Measurements from ENCODE around the gene ROR1.
"Not testable (repeated sequence)": the region's sequence is repeated elsewhere in the genome, so short reads cannot be mapped to it uniquely, and the experiment has no call there.

The ROR1 gene

DNA sequence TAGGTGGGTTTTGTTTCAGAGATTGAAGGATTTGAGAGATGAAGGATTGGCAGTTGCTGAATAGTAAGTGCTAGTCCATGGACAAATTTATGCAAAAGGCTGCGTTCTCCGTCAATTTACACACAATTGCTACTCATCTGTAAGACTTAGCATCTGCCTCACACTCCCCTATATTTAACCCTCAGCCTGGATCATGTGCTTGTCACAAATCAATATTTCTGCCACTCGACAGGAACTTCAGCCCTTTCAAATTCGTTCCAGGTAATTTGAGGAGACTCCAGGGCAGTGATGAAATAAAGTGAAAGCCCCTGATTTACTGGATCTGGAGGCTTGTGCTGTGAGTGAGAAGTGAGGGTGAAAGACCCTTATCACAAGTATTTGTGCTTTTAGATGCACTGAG lies 324.0 kb downstream of the ROR1 start:
- Histone ChIP-seq H3K27ac (no peak overlapping the region), H3K4me3 (no peak overlapping the region)

DNA sequence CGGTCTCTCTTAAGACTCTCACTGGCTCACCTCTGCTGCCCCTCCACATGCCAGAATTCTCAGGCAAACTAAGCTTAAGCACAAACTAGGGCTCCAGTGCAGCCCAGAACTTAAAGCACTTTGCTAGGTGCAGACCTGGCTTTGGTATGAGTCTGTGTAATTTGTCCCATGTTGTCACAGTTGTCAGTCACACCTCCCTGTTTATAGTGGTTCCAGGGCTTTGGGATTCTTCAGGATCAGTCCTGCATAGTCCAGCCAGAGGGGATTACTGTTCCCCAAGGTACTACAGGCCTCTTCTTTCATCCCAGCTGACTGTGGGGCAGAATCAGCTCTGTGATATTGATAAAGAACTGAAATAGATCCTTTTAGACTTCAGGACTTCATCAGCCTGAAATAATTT lies 324.6 kb downstream of the ROR1 start:
- Histone ChIP-seq H3K27ac (no peak overlapping the region), H3K4me3 (no peak overlapping the region)

DNA sequence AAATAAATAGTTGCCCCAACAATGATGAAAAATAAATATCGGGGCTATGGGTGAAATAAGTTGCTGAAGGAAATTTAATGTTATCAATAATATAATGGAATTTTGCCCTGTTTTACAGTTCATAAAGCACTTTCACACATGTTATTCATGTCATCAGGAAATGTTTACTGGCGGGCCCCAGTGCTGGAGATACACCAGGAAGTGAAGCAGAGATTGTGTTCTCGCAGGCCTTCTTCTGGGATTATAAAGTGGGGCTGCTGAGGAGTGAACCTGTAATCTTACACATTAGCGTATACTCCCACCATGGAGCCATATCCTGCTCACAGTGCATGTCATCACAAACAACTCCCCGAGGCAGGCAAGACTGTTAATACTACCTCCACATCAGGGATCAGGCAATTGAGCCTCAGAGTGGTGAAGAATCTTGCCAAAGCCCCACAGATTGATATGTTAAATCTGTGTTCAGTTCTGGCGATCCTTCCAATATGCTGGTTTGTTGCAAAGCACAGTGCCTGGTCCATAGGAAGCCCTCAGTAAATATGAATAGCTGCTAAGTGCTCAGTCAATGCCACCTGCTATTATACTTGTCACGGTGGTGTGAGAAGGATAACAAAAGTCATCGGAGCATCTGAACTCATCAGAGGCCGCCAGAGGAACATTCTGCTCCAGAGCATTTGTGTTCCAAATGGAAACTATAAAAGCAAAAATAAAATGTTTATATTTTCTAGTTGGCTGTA lies 325.2 kb downstream of the ROR1 start:
- Histone ChIP-seq H3K4me3 (no peak overlapping the region), H3K27ac (no peak overlapping the region)

DNA sequence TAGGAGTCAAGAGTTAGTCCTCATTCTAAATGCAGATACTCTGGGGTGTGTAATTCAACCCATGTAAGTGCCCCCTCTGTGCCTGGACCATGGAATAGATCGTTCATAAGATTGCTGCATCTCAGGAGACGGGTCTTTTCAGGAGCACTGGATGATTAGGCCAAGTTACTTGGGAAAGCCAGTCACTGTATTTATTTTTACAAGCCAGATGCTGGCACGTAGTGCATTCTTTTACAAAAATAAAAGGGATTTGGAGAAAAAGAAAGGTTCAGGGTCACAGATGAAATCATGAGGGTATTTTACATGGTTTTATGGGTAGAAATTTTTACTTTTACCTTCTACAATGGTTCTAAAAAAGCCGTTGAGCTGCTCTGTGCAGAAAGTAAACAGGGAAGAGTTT lies 327.0 kb downstream of the ROR1 start:
- Histone ChIP-seq H3K27ac (no peak overlapping the region), H3K4me3 (no peak overlapping the region)

DNA sequence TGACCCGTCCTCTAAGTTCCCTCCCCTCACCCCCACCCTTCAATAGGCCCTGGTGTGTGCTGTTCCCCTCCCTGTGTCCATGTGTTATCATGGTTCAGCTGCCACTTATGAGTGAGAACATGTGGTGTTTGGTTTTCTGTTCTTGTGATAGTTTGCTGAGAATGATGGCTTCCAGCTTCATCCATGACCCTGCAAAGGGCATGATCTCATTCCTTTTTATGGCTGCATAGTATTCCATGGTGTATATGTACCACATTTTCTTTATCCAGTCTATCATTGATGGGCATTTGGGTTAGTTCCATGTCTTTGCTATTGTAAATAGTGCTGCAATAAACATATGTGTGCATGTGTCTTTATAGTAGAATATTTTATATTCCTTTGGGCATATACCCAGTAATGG lies 330.8 kb downstream of the ROR1 start:
- H3K4me3 ChIP-seq, H3K27ac ChIP-seq: not testable (repeated sequence)

DNA sequence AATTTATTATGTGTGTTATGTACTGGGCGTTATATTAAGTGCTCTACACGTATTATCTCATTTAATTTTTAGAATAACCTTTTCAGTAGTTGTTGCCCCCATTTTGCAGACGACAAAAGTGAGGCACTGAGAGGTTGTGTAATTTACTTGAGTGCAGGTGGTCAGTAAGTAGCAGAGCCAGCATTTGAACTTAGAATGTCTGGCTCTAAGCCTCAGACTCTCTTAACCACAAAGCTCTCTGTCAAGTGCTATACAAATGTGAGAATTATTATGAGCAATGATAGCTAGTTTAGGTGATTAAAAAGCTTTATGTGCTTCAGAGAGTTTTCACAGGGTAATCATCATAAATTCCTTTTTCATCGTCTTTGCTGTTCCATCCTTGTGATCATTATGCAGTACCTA lies 333.3 kb downstream of the ROR1 start:
- Histone ChIP-seq H3K4me3 (no peak overlapping the region), H3K27ac (no peak overlapping the region)

DNA sequence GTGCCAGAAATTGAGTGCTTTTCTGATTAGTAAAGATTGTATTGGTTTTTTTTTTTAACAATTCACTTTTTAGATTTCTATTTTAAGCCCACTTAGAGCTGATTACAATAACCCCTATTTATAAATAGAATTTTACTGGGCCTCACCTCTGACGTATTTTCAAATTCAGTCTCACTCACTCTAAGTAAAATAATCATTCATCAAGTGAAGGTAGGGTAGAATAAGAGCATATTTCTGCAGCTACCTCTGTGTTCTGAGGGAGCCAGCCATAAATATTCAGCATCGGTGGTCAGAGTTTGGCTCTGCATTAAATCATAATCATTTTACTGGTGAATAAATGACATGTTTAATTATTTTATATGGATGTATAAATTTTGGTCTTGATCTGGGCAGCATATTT lies 333.8 kb downstream of the ROR1 start:
- Histone ChIP-seq H3K4me3 (no peak overlapping the region), H3K27ac (no peak overlapping the region)

DNA sequence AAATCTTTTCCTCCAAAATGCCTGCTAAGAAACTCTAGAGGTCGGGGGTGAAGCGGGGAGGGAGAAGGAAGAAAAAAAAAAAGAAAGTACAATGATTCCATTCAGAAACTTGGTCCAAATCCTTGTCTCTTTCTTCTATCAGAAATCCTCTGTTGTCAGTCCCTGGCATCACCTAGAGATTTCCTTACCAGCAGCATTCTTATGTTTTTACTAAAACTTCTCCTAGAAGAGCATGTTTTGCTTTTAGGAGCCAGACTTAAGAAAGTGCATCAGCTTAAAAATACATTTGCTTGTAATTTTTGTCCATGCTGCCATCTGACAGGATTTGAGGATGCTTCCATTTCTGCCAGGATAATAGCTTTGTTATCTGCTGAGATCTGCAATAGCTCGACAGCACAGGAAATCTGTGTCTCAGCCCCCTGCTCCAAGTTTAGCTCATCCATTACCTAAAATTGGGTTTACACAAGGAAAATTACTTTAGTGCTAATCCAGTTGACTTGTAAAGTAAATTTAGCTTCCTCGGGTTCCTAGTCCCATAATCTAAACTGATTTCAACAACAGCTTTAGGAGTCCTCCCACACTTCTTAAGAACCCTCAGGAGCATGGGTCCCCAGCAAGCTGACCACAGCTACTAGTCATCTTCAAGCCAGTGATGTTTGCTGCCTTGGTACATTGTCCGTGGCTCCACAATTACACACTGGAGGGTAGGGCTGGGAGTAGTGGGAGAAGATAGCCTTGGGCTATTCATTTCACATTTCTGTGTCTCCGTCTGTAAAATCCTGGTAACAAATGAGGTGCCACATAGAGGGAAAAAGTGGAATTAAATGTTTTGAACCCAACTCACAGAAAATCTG lies 337.3 kb downstream of the ROR1 start:
- no peak overlapping the region for H3K27ac ChIP-seq
- no peak overlapping the region for H3K4me3 ChIP-seq

DNA sequence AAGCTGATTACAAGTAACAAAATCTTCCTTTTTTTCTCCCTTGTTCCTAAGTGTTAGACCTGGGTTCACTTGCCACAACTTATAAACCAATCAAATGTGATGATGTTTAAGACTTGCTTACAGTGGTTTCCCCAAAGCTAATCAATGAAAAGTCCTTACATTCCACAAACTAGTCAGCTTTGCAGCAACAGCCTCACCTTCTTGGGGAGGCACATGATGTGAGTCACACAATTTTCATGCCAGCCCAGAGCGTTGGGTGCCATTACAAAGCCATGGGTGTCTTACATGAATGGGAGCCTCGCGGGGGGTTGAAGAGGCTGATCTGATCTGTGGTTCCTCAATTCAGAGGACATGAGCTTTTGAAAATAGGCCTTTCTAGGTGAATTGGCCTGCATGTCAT lies 338.0 kb downstream of the ROR1 start:
- Histone ChIP-seq H3K4me3 (no peak overlapping the region), H3K27ac (no peak overlapping the region)

DNA sequence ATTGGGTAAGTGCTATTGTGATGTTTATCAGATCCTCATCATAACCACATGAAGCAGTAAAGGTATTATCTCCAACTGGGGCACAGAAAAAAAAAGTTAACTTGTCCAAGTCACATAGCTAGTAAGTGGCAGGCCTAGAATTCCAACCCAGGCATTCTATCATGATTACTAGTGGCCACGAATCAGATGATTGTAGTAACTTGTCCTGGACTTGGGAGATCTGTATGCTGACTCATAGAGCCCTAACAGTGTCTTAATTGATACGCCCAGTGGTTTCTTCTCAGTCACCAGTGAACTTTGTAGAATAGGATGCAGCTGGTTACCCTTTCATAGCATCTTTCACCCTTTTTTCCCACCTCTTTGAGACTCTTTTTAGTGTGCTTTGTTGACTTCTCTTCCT lies 338.5 kb downstream of the ROR1 start:
- Histone ChIP-seq H3K4me3 (no peak overlapping the region), H3K27ac (no peak overlapping the region)

DNA sequence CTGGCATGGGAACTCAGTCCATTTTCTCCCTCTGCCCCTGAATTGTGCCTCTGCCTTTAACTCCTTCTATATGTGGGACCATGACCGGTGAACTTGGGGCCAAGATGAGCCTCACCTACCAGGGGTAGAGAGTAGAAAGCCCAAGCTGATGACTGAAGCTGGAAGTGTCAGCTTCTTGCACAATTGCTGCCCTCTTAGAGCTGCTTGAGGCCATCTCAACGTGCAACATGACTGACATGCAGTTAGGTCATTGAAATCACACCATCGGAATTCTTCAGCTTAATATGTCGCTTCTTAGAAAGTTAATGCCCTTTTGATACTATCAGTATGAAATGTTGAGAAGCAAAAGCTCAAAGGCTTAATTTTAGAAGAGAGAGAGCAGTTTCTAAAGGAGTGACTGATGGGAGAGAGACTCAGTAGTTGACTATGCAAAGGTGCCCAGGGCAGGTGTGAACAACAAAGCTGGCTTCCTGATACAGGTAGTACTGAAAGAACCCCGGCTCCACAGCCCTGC lies 340.3 kb downstream of the ROR1 start:
- Histone ChIP-seq H3K27ac (no peak overlapping the region), H3K4me3 (no peak overlapping the region)

DNA sequence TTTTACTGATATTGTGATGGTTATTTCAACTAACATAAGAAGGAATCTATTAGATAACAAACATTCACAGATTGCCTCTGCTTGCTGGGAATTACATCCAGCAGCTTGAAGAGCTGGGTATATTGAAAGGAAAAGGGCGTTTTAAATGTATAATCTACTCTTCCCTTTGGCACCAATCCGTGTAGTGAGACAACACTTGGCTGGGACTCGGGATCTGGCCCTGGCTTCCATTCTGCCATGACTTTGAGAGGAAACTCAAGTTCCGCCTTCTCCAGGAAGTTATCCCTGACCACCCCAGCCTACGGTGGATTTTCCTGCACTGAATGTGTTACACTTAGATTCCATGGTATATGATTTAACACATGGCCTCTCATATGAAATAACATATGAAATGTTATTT lies 342.7 kb downstream of the ROR1 start:
- Histone ChIP-seq H3K27ac (no peak overlapping the region), H3K4me3 (no peak overlapping the region)

DNA sequence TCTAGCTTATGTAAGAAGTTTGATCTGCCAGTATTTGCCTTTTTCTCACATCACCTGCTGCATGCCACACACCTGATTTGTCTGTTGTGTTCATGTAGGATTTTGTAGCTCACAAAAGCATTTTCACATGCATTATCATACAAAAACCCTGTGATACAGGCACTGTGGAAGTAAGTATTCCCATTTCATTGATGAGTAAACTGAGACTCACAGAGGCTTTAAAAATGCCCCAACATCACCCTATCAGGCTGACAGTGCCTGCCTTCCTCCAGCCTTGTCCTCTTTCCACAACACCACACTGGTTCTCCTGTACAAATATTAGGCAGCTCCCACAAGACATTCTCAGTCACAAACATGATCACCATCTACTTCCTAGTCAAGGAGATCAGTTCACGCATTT lies 343.7 kb downstream of the ROR1 start:
- Histone ChIP-seq H3K4me3 (no peak overlapping the region), H3K27ac (no peak overlapping the region)

DNA sequence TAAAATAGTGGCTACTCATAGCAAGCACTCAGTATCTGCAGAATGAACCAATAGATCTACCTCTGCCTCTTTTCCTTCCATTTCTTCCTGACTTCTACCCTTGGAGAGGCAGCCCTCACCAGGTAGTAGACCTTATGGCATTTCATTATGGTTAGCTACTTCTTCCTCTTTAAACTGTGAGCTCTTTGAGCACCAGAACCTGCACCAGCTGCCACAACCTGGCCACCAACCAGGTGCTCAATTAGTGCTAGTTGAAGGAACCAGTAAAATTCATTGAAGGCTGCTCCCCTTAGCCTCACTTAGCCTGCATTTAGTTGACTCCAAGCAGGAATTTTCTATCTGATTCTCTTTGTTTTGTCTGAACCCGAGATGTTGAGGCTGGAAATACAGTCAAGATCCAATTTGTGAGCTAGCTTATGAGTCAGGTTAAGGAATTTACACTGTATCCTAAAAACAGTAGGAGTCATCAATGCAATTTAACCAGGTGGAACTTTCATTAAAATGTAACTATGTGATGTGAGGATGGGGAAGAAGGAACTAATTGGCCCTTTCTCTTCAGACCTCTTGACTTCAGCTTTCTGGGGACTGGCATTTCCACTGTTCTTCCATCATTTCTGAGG lies 348.1 kb downstream of the ROR1 start:
- no peak overlapping the region for H3K27ac ChIP-seq
- no peak overlapping the region for H3K4me3 ChIP-seq

DNA sequence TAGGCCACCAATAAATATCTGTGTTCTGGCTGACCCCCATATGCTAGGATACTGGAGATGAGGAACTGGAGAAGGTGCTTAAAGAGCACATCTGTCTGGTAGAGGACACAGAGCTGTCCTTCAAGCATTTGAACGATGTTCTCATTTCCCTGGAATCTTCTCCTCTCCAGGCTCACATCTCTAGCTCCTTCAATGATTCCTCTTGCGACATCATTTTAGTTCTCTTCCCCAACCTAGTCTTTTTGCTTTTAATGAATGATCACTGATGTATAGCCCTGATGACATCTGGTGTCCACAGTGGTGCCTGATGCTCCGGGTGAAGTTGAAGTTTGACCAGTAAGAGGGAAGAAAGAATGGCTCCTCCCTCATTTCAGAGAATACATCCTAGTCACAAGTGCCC lies 348.8 kb downstream of the ROR1 start:
- Histone ChIP-seq H3K27ac (no peak overlapping the region), H3K4me3 (no peak overlapping the region)

DNA sequence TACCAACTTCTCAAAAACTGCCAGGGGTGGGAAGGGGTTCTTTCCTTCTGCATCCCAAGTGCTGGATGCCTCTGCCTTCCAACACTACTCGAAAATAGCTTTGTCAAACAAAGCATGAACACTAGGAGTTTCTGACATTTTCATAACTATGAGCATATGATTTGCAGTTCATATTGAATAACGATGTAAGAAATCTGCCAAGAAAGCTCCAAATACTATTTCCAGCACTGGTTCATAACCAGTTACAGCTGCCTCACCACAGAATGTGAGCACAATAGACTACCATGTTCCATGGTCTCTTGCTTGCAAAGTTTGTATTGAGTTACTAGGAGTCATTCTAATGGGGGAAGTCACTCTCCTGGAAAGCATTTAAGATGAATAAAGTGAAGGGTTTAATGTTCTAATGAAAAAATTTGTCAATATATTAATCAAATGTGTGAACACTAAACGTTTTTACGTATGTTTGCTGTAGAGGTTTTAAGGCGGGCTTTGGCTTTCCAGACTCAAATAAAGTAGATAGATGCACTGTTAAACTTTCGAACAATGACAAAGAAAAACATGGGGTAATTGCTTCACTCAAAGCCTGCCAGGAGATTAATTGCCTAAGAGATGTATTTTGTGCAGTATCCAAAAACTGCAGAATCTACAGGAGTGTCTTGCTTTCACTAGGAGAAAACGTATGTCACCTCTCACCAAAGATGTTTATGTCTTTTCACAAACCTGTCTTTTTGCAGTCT lies 351.1 kb downstream of the ROR1 start:
- Histone ChIP-seq H3K27ac (peak overlapping the region in 2 of 21 experiments; percentile 0 to 24), H3K4me3 (no peak overlapping the region)

DNA sequence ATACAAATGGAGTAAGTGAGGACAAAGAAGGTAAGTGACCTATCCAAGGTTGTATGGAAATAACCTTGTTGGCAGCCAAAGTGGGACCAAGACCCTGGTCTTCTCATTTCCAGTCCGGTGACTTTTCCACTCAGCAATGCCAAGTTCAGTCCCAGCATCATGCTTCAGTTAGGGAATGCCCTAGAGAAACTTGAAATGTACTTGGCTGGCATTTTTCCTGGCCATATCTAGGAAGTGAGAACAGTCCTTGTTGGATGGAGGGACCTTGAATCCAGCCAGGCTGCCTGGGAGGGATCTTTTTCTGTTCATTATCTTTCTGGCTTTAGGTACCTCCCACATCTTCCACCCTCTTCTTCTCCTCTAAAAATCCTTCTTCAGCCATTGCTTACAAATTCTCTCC lies 352.8 kb downstream of the ROR1 start:
- H3K4me3 ChIP-seq, result no peak overlapping the region
- H3K27ac ChIP-seq, result no peak overlapping the region

DNA sequence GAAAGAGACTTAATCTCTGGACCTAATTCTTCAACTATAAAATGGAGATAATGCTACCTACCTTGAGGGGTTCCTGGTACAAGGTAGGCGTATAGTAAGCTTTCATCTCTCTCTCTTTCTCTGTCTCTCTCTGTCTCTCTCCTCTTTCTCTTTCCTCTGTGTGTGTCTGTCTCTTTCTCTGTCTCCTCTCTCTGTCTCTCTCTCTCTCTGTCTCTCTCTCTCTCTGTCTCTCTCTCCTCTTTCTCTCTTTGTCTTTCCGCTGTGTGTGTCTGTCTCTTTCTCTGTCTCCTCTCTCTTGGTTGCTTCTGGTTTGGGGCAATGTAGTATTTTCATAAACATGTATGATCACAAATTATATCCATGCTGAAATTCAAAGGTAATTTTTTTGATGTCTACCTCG lies 353.5 kb downstream of the ROR1 start:
- no peak overlapping the region for H3K27ac ChIP-seq
- no peak overlapping the region for H3K4me3 ChIP-seq

DNA sequence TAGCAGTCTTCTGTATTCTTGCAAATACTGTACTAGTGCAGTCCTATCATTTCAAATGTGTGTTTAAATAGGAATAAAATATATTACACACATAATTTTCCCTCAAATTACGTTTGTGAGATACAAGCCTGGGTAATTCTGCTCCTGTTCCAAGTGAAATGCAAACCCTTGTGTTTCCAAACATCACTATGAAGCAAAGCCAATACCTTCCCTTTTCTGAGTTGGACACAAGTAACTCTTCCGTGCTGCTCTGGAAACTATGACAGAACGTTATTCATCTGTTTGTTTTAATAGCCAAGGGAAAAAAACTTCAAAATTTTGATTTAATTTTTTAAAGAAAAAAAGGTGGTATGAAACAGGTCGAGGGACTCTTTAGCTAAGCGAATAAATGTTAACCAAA lies 355.9 kb downstream of the ROR1 start:
- Histone ChIP-seq H3K27ac (no peak overlapping the region), H3K4me3 (no peak overlapping the region)

DNA sequence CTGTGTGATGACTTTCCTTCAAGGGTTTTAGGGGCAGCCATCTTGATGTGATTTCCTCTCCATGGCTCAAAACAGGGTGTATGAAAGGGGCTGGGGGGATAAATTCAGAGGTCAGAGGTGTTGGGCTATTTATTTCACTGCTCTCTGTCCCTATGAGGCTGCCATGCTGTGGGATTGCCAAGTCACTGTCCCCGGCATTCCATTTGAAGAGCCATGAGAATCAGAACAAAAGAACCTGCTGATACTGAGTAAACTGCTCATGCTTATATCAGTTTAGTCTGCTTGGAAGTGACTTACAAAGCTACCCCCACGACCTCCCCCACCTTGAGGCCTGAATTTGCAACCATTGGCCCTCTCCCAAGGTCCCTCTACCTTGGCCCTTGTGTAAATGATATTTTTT lies 357.3 kb downstream of the ROR1 start:
- Histone ChIP-seq H3K27ac (no peak overlapping the region), H3K4me3 (no peak overlapping the region)

Measured in skin epidermis (tissue), 12 donors.